GM21529 (cell line): Measurements from ENCODE around the gene PRXL2C.
"Not testable (repeated sequence)": the region's sequence is repeated elsewhere in the genome, so short reads cannot be mapped to it uniquely, and the experiment has no call there.

ENCODE experiments used
- ATAC-seq: cut with Tn5 transposase; IDR thresholded peaks from one replicate; pipeline ENCODE4 v1.9.1; 2021; ENCODE audit not compliant: unreplicated experiment

Gene PRXL2C

GRCh38 chr9:96649620-96650324, 5.3 kb downstream of the PRXL2C start:
- ATAC-seq = no peak

- no peak for ATAC-seq
These were observed 8.8 kb downstream of the PRXL2C start for GRCh38 chr9:96646081-96646991.

DNA sequence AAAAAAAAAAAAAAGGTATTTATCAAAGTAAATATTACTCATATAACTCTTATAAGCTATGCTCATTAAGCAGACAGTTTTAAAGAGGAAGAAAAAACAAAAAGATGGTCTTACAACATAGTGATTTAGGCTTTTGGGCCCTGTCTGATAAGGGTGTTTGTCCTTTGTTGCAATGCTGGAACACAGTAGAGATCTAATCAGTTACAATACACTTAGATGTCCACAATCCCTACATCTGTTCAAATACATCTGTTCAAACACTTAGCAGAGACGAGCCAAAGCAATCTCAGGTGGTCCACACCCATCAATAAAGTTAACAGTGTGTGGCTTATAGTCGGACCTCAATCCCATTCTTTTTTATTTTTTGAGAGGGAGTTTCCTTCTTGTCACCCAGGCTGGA, 11.0 kb downstream of the PRXL2C start:
- ATAC-seq = no peak

- ATAC-seq = no peak
These were observed 13.6 kb downstream of the PRXL2C start for GRCh38 chr9:96641514-96641913.

GRCh38 chr9:96638606-96639364, 16.3 kb downstream of the PRXL2C start:
- no peak for ATAC-seq

- no peak for ATAC-seq
These were observed 18.7 kb downstream of the PRXL2C start for GRCh38 chr9:96636368-96636767.

DNA sequence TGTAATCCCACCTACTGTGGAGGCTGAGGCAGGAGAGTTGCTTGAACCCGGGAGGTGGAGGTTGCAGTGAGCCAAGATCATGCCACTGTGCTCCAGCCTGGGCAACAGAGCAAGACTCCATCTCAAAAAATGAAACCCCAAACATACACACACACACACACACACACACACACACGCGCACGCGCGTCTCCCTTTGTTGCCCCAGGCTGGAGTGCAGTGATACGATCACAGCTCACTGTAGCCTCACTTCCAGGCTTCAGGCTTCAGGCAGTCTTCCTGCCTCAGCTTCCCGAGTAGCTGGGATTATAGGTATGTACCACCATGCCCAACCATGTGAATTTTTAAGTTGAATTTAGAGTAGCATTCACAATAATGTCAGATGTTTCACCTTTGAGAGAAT, 21.5 kb downstream of the PRXL2C start:
- ATAC-seq = not testable (repeated sequence)

- ATAC-seq = no peak
These were observed 28.2 kb downstream of the PRXL2C start for GRCh38 chr9:96626912-96627311.

DNA sequence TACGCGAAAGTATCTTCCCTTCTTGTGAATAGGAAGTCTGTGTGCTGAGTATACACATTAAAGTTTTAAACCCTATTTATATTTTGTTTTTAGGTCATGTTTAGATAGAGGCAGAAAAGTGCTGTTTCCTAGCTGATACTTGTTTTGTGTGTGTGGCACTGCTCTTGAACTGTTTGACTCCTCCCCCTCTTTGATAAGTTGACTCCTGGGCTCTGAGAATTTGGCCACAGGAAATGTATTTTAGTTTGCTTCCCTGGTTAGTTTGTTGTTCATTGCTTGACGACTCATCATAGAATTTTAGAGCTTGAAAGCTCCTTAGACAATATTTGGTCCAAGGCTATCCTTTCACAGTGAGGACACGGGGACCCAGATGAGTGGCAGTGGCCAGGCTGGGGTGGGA, 33.5 kb downstream of the PRXL2C start:
- no peak for ATAC-seq

GRCh38 chr9:96620832-96621269, 34.3 kb downstream of the PRXL2C start:
- ATAC-seq = no peak

GRCh38 chr9:96620181-96620514, 35.0 kb downstream of the PRXL2C start:
- no peak for ATAC-seq

- ATAC-seq = peak; percentile 68
These were observed 35.5 kb downstream of the PRXL2C start, which contains the start of gene CDC14B for GRCh38 chr9:96619491-96620180. Gene CDC14B (minus strand): TSS chr9:96619843. CDS start chr9:96619378, 465 bp downstream.

DNA sequence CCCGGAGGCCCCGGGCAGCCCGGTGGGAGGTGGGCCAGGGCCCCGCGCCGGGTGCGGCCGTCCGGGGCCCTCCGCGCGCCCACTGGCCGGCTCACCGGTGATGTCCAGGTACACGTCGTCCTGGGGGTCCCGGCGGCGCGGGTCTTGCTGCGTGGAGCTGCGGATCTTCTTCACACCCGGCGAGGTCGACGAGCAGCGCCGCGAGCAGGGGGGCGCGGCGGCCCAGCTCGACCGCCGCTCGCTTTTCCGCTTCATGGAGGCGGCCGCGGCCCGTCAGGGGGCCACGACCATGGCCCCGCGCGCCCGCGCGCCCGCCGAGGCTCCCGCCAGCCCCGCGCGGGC, 36.0 kb downstream of the PRXL2C start:
- peak; percentile 7 for ATAC-seq

DNA sequence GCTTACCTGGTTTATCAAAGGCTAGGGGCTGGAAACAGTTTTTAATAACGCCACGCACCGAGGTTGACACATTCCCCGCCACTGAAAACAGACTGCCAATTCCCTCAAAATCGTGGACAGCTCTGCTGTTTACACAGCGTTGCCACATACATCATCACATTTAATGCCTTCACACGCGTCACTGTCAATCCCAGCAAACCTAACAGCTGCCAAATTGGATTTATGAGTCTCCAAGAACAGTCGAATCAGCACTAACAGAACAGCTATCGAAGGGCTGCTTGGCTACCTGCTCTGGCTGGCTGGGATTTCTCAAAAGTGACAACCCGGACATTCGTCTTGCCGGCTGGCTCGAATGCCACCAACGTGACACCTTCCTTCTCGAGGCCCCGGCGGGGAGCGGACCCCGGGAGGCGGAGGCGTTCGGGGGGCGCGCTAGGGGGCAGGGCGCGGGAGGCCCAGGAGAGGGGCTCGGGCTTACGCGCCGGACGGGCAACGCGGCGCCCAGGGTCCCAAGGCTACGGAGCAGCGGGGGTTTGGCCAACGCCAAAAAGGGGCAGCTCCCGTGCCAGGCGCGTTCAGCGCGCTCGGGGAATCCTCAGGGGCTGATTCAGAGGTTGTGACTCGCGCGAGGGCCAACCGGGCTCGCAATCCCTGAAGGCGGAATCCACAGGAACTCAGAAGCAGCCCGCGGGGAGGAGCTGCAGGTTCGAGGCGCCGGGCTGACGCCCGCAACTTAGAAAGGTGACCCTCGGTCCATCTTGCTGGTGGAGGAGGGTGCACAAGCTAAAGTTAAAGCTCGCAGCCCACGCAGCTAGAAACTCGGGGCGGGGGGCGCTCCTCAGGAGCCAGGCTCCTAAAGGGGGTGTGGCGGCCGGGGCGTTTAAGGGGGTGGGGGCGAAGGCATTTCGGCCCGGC, 36.7 kb downstream of the PRXL2C start:
- no peak for ATAC-seq

GRCh38 chr9:96617439-96618185, 37.5 kb downstream of the PRXL2C start:
- no peak for ATAC-seq

DNA sequence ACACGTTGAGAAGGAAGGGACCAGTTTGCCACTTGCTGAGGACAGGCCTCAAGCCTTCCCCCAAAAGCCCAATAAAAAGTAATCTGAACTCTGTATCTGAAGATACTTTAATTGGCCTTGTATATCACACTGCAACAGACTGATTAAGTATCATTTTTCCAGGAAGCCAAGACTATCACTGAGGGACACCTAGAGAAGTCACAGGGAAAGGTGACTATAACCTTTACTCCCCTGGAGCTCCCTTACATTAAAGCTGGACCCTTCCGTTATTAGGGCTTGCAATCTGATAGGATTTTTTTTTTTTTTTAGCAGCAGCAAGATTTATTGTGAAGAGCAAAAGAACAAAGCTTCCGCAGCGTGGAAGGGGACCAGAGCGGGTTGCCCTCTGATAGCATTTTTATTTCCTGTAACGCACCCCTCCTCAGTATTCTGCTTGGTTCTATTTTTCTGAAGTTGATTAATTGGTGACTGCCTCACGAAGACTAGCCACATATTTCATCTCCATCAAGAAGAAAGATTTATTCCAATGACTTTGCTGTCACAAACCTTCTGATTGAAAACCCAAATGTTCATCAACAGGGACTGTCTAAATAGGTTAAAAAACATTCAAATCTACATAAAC, 38.2 kb downstream of the PRXL2C start:
- no peak for ATAC-seq

GRCh38 chr9:96615411-96615810, 39.7 kb downstream of the PRXL2C start:
- ATAC-seq = no peak

GRCh38 chr9:96614664-96615063, 40.5 kb downstream of the PRXL2C start:
- ATAC-seq = not testable (repeated sequence)
